Karpas-422 (cell line): ENCODE data around the gene RGS19. TPM values are rescaled to one million over a fixed set of nuclear protein-coding genes. Genes with fewer than 3 reads are reported as not detected.

Source experiments
- DNase-seq: peaks from one replicate; pipeline ENCODE4 v3.0.0-alpha.2; 2015
- H2AFZ ChIP-seq: fragments of 200-600 bp; sonication (generic); 2 replicates; pipeline ENCODE4 v1.6.1; 2014; ENCODE audit warnings: antibody characterized with exemption, low read length, mixed read lengths
- H3K27ac ChIP-seq: fragments of 200-600 bp; sonication (generic); 2 replicates; pipeline ENCODE4 v1.5.1; 2014; ENCODE audit warnings: mild to moderate bottlenecking, low read length, moderate library complexity
- H3K27me3 ChIP-seq: fragments of 200-600 bp; sonication (generic); 2 replicates; pipeline ENCODE4 v1.6.1; 2014; ENCODE audit warnings: low read length, mixed read lengths
- H3K36me3 ChIP-seq: fragments of 200-600 bp; sonication (generic); 2 replicates; pipeline ENCODE4 v1.6.1; 2014; ENCODE audit warnings: low read length, mixed read lengths; ENCODE audit not compliant: insufficient read depth
- H3K4me1 ChIP-seq: fragments of 200-600 bp; sonication (generic); 2 replicates; pipeline ENCODE4 v1.6.1; 2014; ENCODE audit warnings: mild to moderate bottlenecking, low read length, mixed read lengths
- H3K4me2 ChIP-seq: fragments of 200-600 bp; sonication (generic); 2 replicates; pipeline ENCODE4 v1.6.1; 2014; ENCODE audit warnings: low read length, low read depth, mild to moderate bottlenecking; ENCODE audit not compliant: poor library complexity, severe bottlenecking
- H3K4me3 ChIP-seq: fragments of 200-600 bp; sonication (generic); 2 replicates; pipeline ENCODE4 v1.5.1; 2014; ENCODE audit warnings: mild to moderate bottlenecking, antibody characterized with exemption, low read length, mixed read lengths
- H3K79me2 ChIP-seq: fragments of 200-600 bp; sonication (generic); 2 replicates; pipeline ENCODE4 v1.6.1; 2014; ENCODE audit warnings: mild to moderate bottlenecking, low read length, mixed read lengths
- H3K9ac ChIP-seq: fragments of 200-600 bp; sonication (generic); 2 replicates; pipeline ENCODE4 v1.6.0; 2014; ENCODE audit warnings: low read length
- H3K9me2 ChIP-seq: fragments of 200-600 bp; sonication (generic), shearing (Covaris generic); replicated peaks from 2 replicates; pipeline ENCODE4 v1.6.0; 2014; ENCODE audit warnings: mild to moderate bottlenecking, low read length, moderate library complexity; ENCODE audit not compliant: insufficient read depth
- H3K9me3 ChIP-seq: fragments of 300-700, 200-600 bp; sonication (generic); 2 replicates; pipeline ENCODE4 v1.6.1; 2014; ENCODE audit warnings: low read length, mixed read lengths
- H4K20me1 ChIP-seq: fragments of 200-600 bp; sonication (generic); 2 replicates; pipeline ENCODE4 v1.6.1; 2014; ENCODE audit warnings: mild to moderate bottlenecking, antibody characterized with exemption, low read length, low read depth; ENCODE audit not compliant: insufficient read depth
- total RNA-seq: library from RNA; depleted of rRNA; stranded (reverse); fragments of >200 nt; shearing (Covaris generic); gene quantifications from 2 replicates; pipeline ENCODE4 v1.2.3, GENCODE V29; 2014; ENCODE audit warnings: low replicate concordance

RGS19 gene
- total RNA-seq, 1 experiment from 2014 or later = 172 TPM

- Histone ChIP-seq H3K9ac (peak overlapping the region; percentile 23; the same call in 1 of the 2 replicates), H2AFZ (no peak overlapping the region)
Measured at GRCh38 chr20:64050261-64051032, 28.9 kb downstream of the RGS19 start.

GRCh38 chr20:64049878-64050260 lies 29.4 kb downstream of the RGS19 start:
- H3K4me1 ChIP-seq = peaks cover 19% of the 10 kb centered on the region
- no peak overlapping the region; the same call in 1 of the 2 replicates for H3K4me3 ChIP-seq
- no peaks in the 10 kb centered on the region for H3K36me3 ChIP-seq
- H3K27ac ChIP-seq = no peak overlapping the region
- peak; percentile 79 for DNase-seq
- peak overlapping the region; percentile 23; the same call in 1 of the 2 replicates for H3K9ac ChIP-seq
- peak overlapping the region; percentile 58 for H3K4me2 ChIP-seq
- no peak overlapping the region for H2AFZ ChIP-seq
- H3K79me2 ChIP-seq = no peaks in the 10 kb centered on the region
- H4K20me1 ChIP-seq = no peaks in the 10 kb centered on the region; the same call in 1 of the 2 replicates
- H3K9me2 ChIP-seq = no peaks in the 10 kb centered on the region
- no peaks in the 10 kb centered on the region for H3K27me3 ChIP-seq
- H3K9me3 ChIP-seq = no peaks in the 10 kb centered on the region

More at GRCh38 chr20:64050261-64051032, 28.9 kb downstream of the RGS19 start:
- Histone ChIP-seq H3K4me2 (peak overlapping the region; percentile 58), H3K36me3 (no peaks in the 10 kb centered on the region), H3K4me1 (peaks cover 24% of the 10 kb centered on the region), H3K27ac (no peak overlapping the region), H3K79me2 (no peaks in the 10 kb centered on the region), H3K4me3 (no peak overlapping the region; the same call in 1 of the 2 replicates), H3K9me2 (no peaks in the 10 kb centered on the region), H3K9me3 (no peaks in the 10 kb centered on the region), H4K20me1 (no peaks in the 10 kb centered on the region; the same call in 1 of the 2 replicates), H3K27me3 (no peaks in the 10 kb centered on the region)
- DNase-seq = no peak

DNA sequence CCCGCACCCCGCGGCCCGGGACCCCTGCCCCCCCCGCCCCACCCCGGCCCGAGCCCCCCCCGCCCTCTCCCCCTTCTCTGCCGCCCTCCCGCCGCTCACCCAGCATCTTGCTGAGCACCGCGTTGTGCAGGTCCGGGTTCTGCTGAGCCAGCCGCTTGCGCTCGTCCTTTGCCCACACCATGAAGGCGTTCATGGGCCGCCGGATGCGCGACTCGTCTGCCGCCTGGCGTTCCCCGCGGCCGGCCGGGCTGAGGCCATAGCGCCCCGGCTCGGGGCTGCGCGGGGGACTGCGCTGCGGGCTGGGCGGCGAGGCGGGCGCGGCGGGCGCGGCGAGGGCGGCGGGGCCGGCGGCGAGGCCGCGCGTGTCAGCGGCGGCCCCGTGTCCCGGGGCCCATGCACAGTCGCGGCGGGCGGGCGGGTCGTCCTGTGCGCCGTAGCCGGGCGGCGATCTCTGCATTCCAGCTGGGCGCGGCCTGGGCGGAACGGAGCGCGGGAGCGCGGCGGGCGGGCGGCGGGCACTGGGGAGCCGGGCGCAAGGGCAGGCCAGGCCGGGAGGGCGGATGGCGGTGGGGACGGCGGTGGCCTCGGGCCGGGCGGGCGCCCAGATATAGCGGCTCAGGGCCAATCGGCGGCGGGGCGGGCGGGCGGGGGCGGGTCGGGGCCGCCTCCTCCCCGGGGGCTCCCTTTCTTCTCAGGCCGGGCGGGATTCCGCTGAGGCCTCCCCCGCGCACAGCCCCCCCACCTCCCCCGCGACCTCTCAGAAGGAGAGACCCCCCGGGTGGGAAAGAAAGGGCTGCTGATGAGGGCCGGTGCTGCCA lies 30.0 kb downstream of the RGS19 start, which contains the start of gene SOX18:
Gene SOX18 (minus strand): TSS at position 580 of the 818 bp plus-strand sequence. CDS start 123 bp downstream, at position 457.
- Histone ChIP-seq H3K79me2 (no peaks in the 10 kb centered on the region), H3K4me1 (peaks cover 16% of the 10 kb centered on the region), H3K36me3 (no peaks in the 10 kb centered on the region), H3K4me3 (no peak within 1 kb of the TSS; the same call in 1 of the 2 replicates), H3K4me2 (peak within 1 kb of the TSS; percentile 58), H3K27me3 (no peaks in the 10 kb centered on the region), H4K20me1 (no peaks in the 10 kb centered on the region; the same call in 1 of the 2 replicates), H3K27ac (no peak within 1 kb of the TSS), H3K9me2 (no peaks in the 10 kb centered on the region), H3K9me3 (no peaks in the 10 kb centered on the region), H3K9ac (peak within 1 kb of the TSS; percentile 23; the same call in 1 of the 2 replicates), H2AFZ (no peak within 1 kb of the TSS)
- no peak for DNase-seq

- Histone ChIP-seq H4K20me1 (no peaks in the 10 kb centered on the region; the same call in 1 of the 2 replicates), H3K9me3 (no peaks in the 10 kb centered on the region), H3K27me3 (no peaks in the 10 kb centered on the region), H3K4me3 (no peak overlapping the region), H3K9me2 (no peaks in the 10 kb centered on the region), H3K36me3 (no peaks in the 10 kb centered on the region), H2AFZ (no peak overlapping the region), H3K4me1 (peaks cover 16% of the 10 kb centered on the region), H3K4me2 (no peak overlapping the region), H3K9ac (no peak overlapping the region), H3K79me2 (no peaks in the 10 kb centered on the region), H3K27ac (no peak overlapping the region)
- DNase-seq = no peak
Measured at GRCh38 chr20:64048402-64049044, 30.8 kb downstream of the RGS19 start.

- no peak overlapping the region for H3K9ac ChIP-seq
- H3K4me2 ChIP-seq = no peak overlapping the region
- H4K20me1 ChIP-seq = no peaks in the 10 kb centered on the region; the same call in 1 of the 2 replicates
- H3K27me3 ChIP-seq = no peaks in the 10 kb centered on the region
- no peak overlapping the region for H3K4me3 ChIP-seq
- H3K36me3 ChIP-seq = no peaks in the 10 kb centered on the region
- H3K27ac ChIP-seq = no peak overlapping the region
- DNase-seq = no peak
- peaks cover 16% of the 10 kb centered on the region for H3K4me1 ChIP-seq
- no peaks in the 10 kb centered on the region for H3K79me2 ChIP-seq
- H3K9me3 ChIP-seq = no peaks in the 10 kb centered on the region
- no peaks in the 10 kb centered on the region for H3K9me2 ChIP-seq
- no peak overlapping the region for H2AFZ ChIP-seq
Measured at GRCh38 chr20:64047968-64048401, 31.3 kb downstream of the RGS19 start.

- no peaks in the 10 kb centered on the region; the same call in 1 of the 2 replicates for H4K20me1 ChIP-seq
- H2AFZ ChIP-seq = no peak overlapping the region
- H3K4me3 ChIP-seq = no peak overlapping the region
- no peak for DNase-seq
- peaks cover 16% of the 10 kb centered on the region for H3K4me1 ChIP-seq
- H3K9me3 ChIP-seq = no peaks in the 10 kb centered on the region
- H3K27ac ChIP-seq = no peak overlapping the region
- no peak overlapping the region for H3K9ac ChIP-seq
- H3K9me2 ChIP-seq = no peaks in the 10 kb centered on the region
- H3K4me2 ChIP-seq = no peak overlapping the region
- no peaks in the 10 kb centered on the region for H3K27me3 ChIP-seq
- no peaks in the 10 kb centered on the region for H3K36me3 ChIP-seq
- no peaks in the 10 kb centered on the region for H3K79me2 ChIP-seq
Measured at GRCh38 chr20:64047046-64047389, 32.3 kb downstream of the RGS19 start.

DNA sequence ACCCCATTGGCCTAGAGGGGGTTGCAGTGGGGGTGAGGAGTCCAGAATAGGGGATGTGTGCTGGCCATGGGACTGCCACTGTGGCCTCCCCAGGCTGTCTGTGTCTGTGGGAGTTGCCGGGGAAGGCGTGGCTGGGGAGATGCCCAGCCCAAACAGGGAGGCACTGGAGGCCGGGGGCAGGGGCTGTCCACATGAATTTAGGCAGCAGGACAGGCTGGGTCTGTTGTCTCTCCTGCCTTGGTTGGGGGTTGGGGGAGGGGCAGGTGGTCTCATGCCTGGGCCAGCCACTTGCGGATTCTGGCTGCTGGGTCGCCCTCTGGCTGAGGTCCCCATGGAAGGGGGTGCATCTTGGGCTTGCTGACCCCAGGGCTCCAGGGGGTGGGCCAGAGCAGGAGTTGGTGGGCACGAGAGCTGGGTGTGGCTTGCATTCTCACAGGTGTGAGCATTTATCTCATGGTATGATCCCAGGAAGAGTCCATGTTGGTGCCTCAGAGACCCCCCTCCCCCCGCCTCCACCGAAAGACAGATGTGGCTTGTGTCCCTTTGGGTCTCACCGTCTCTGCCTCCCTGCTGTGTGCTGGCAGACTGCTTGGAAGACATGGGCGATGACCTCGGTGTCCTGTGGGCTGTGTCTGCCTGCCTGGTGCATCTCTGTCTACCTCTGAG lies 33.8 kb downstream of the RGS19 start:
- Histone ChIP-seq H3K4me1 (peaks cover 9% of the 10 kb centered on the region), H3K27me3 (no peaks in the 10 kb centered on the region), H3K79me2 (no peaks in the 10 kb centered on the region), H3K27ac (no peak overlapping the region), H3K36me3 (no peaks in the 10 kb centered on the region), H2AFZ (no peak overlapping the region), H3K4me2 (no peak overlapping the region), H3K9ac (no peak overlapping the region), H3K9me2 (no peaks in the 10 kb centered on the region), H3K9me3 (no peaks in the 10 kb centered on the region), H3K4me3 (no peak overlapping the region), H4K20me1 (no peaks in the 10 kb centered on the region; the same call in 1 of the 2 replicates)
- no peak for DNase-seq
